MM.1S (cell line): Measurements from ENCODE around the gene CFL2.

Experiments
- DNase-seq: peaks from one replicate; pipeline ENCODE4 v3.0.0-alpha.2; 2015
- H2AFZ ChIP-seq: fragments of 300-600 bp; sonication (generic); 2 replicates; pipeline ENCODE4 v1.6.0; 2016; ENCODE audit warnings: antibody characterized with exemption, low read length
- H3F3A ChIP-seq: fragments of 300-600 bp; sonication (generic); 2 replicates; pipeline ENCODE4 v1.6.1; 2016; ENCODE audit warnings: mild to moderate bottlenecking, antibody characterized with exemption, low read length, moderate library complexity, mixed read lengths; ENCODE audit not compliant: insufficient read depth
- H3K27ac ChIP-seq: fragments of 300-600 bp; sonication (generic); 2 replicates; pipeline ENCODE4 v1.5.1; 2016; ENCODE audit warnings: mild to moderate bottlenecking, low read length
- H3K27me3 ChIP-seq: fragments of 300-600 bp; sonication (generic); replicated peaks from 2 replicates; pipeline ENCODE4 v1.6.0; 2016; ENCODE audit warnings: low read length; ENCODE audit not compliant: insufficient read depth
- H3K36me3 ChIP-seq: fragments of 300-600 bp; sonication (generic); replicated peaks from 2 replicates; pipeline ENCODE4 v1.6.1; 2016; ENCODE audit warnings: mild to moderate bottlenecking, low read length, mixed read lengths; ENCODE audit not compliant: insufficient read depth
- H3K4me1 ChIP-seq: fragments of 300-600 bp; sonication (generic); 2 replicates; pipeline ENCODE4 v1.6.1; 2016; ENCODE audit warnings: low read length, mixed read lengths
- H3K4me2 ChIP-seq: fragments of 300-600 bp; sonication (generic); 2 replicates; pipeline ENCODE4 v1.6.0; 2016; ENCODE audit warnings: low read depth, low read length
- H3K4me3 ChIP-seq: fragments of 300-600 bp; sonication (generic); 2 replicates; pipeline ENCODE4 v1.5.1; 2016; ENCODE audit warnings: low read length, mixed read lengths
- H3K79me2 ChIP-seq: fragments of 300-600 bp; sonication (generic); 2 replicates; pipeline ENCODE4 v1.6.1; 2016; ENCODE audit warnings: mixed run types, low read length, mixed read lengths
- H3K9ac ChIP-seq: fragments of 300-600 bp; sonication (generic); 2 replicates; pipeline ENCODE4 v1.6.1; 2016; ENCODE audit warnings: low read length, mixed read lengths
- H3K9me2 ChIP-seq: fragments of 300-600 bp; sonication (generic); replicated peaks from 2 replicates; pipeline ENCODE4 v1.6.1; 2016; ENCODE audit warnings: mild to moderate bottlenecking, low read length, mixed read lengths; ENCODE audit not compliant: insufficient read depth
- H3K9me3 ChIP-seq: fragments of 300-600 bp; sonication (generic); replicated peaks from 2 replicates; pipeline ENCODE4 v1.6.1; 2016; ENCODE audit warnings: mild to moderate bottlenecking, low read length, mixed read lengths; ENCODE audit not compliant: insufficient read depth
- H4K20me1 ChIP-seq: fragments of 300-600 bp; sonication (generic); 2 replicates; pipeline ENCODE4 v1.6.1; 2016; ENCODE audit warnings: mild to moderate bottlenecking, low read length, moderate library complexity, mixed read lengths; ENCODE audit not compliant: insufficient read depth
- CTCF ChIP-seq: fragments of 300-600 bp; sonication (generic); IDR thresholded peaks from 2 replicates; pipeline ENCODE4 v1.5.1; 2016; ENCODE audit warnings: antibody characterized with exemption, low read length, mixed read lengths
- EZH2 ChIP-seq: fragments of 300-600 bp; sonication (generic); optimal IDR thresholded peaks from 2 replicates; pipeline ENCODE3; 2017; ENCODE audit warnings: low read depth, mild to moderate bottlenecking, antibody characterized with exemption, low read length, mixed read lengths
- EZH2phosphoT487 ChIP-seq: fragments of 300-600 bp; sonication (generic); IDR thresholded peaks from 2 replicates; pipeline ENCODE4 v1.6.1; 2018; ENCODE audit warnings: antibody characterized with exemption, low read length

The CFL2 gene

GRCh38 chr14:34715127-34715863 is 902 bp upstream of the CFL2 start:
- Histone ChIP-seq H3K9me3 (no peaks in the 10 kb centered on the region), H4K20me1 (no peaks in the 10 kb centered on the region), H3K9me2 (no peaks in the 10 kb centered on the region), H2AFZ (no peak overlapping the region), H3F3A (peaks cover 3% of the 10 kb centered on the region; the same call in 1 of the 2 replicates), H3K4me3 (peak overlapping the region; percentile 46; the same call in 1 of the 2 replicates), H3K27me3 (no peaks in the 10 kb centered on the region), H3K9ac (peak overlapping the region; percentile 40; the same call in 1 of the 2 replicates), H3K4me1 (peaks cover 19% of the 10 kb centered on the region), H3K79me2 (peaks cover 28% of the 10 kb centered on the region), H3K27ac (no peak overlapping the region), H3K4me2 (peak overlapping the region; percentile 46), H3K36me3 (no peaks in the 10 kb centered on the region)
- no peak for DNase-seq
- no peak for TF ChIP-seq EZH2phosphoT487
- TF ChIP-seq EZH2, result no peak
- TF ChIP-seq CTCF, result no peak

- Histone ChIP-seq H3K9me3 (no peaks in the 10 kb centered on the region), H3K9ac (peak overlapping the region; percentile 70), H3K36me3 (no peaks in the 10 kb centered on the region), H3K4me2 (peak overlapping the region; percentile 66), H4K20me1 (no peaks in the 10 kb centered on the region), H3K27me3 (no peaks in the 10 kb centered on the region), H3K9me2 (no peaks in the 10 kb centered on the region), H3K79me2 (peaks cover 28% of the 10 kb centered on the region), H3K4me1 (peaks cover 19% of the 10 kb centered on the region), H3F3A (peaks cover 3% of the 10 kb centered on the region; the same call in 1 of the 2 replicates), H3K27ac (peak overlapping the region; percentile 52; the same call in 1 of the 2 replicates), H2AFZ (0 out of 2 replicates have a peak overlapping the region, but pooled peaks have one; percentile 38), H3K4me3 (peak overlapping the region; percentile 73)
- DNase-seq, result no peak
- no peak for TF ChIP-seq EZH2phosphoT487
- TF ChIP-seq EZH2, result no peak
- no peak for TF ChIP-seq CTCF
Observed at GRCh38 chr14:34713681-34714319, 593 bp downstream of the CFL2 start.

- Histone ChIP-seq H3K4me1 (peaks cover 19% of the 10 kb centered on the region), H3K27me3 (no peaks in the 10 kb centered on the region), H2AFZ (0 out of 2 replicates have a peak overlapping the region, but pooled peaks have one; percentile 38), H3K9ac (peak overlapping the region; percentile 70; the same call in 1 of the 2 replicates), H3K79me2 (peaks cover 28% of the 10 kb centered on the region), H3K27ac (peak overlapping the region; percentile 52; the same call in 1 of the 2 replicates), H3K4me3 (peak overlapping the region; percentile 73), H3K4me2 (peak overlapping the region; percentile 66), H3K9me3 (no peaks in the 10 kb centered on the region), H3K36me3 (no peaks in the 10 kb centered on the region), H4K20me1 (no peaks in the 10 kb centered on the region), H3F3A (peaks cover 3% of the 10 kb centered on the region; the same call in 1 of the 2 replicates), H3K9me2 (no peaks in the 10 kb centered on the region)
- no peak for DNase-seq
- TF ChIP-seq EZH2 (no peak), EZH2phosphoT487 (no peak), CTCF (no peak)
Observed at GRCh38 chr14:34713122-34713680, 1.2 kb downstream of the CFL2 start.
